OCI-LY7 (cell line): ENCODE measurements around the gene HES7. TPM values are rescaled to one million over a fixed set of nuclear protein-coding genes. Genes with fewer than 3 reads are reported as not detected.

Experiments used
- BruUV-seq: library from RNA; stranded (reverse); fragments of 400-500 nt; replicated peaks from 2 replicates; lab custom pipeline; 2021; lab: Mats Ljungman, UMichigan
- CTCF ChIA-PET: fragments of 300-600 bp; sonication (Branson Sonifier 250); formaldehyde crosslinking; loops from one replicate; lab custom pipeline; 2022; ENCODE audit warnings: antibody characterized with exemption; ENCODE audit not compliant: unreplicated experiment; lab: Charles Lee
- POLR2A ChIA-PET: fragments of 300-600 bp; sonication (Branson Sonifier 250); formaldehyde crosslinking; loops from one replicate; lab custom pipeline; 2022; ENCODE audit warnings: antibody characterized with exemption; lab: Charles Lee
- DNase-seq: peaks from one replicate; pipeline ENCODE4 v3.0.0-alpha.2; 2015; ENCODE audit warnings: low spot score
- H2AFZ ChIP-seq: fragments of 200-600 bp; sonication (generic), shearing (Covaris generic); 2 replicates; pipeline ENCODE4 v1.6.1; 2014; ENCODE audit warnings: mild to moderate bottlenecking, antibody characterized with exemption, low read length, moderate library complexity
- H3K27ac ChIP-seq: fragments of 200-600 bp; sonication (generic); 2 replicates; pipeline ENCODE4 v1.5.1; 2014; ENCODE audit warnings: mixed run types, low read depth, mild to moderate bottlenecking, moderate library complexity, low read length, inconsistent platforms; ENCODE audit not compliant: poor library complexity, severe bottlenecking
- H3K36me3 ChIP-seq: fragments of 200-600 bp; sonication (generic); 2 replicates; pipeline ENCODE4 v1.6.1; 2014; ENCODE audit warnings: mild to moderate bottlenecking, antibody characterized with exemption, low read length, moderate library complexity, mixed read lengths; ENCODE audit not compliant: insufficient read depth
- H3K4me1 ChIP-seq: fragments of 200-600 bp; sonication (generic); 2 replicates; pipeline ENCODE4 v1.5.1; 2014; ENCODE audit warnings: mild to moderate bottlenecking, low read length; ENCODE audit not compliant: insufficient read depth, poor library complexity, severe bottlenecking
- H3K4me2 ChIP-seq: fragments of 200-600 bp; sonication (generic); 2 replicates; pipeline ENCODE4 v1.6.1; 2014; ENCODE audit warnings: mild to moderate bottlenecking, low read length
- H3K4me3 ChIP-seq: fragments of 200-600 bp; sonication (generic); 2 replicates; pipeline ENCODE4 v1.5.1; 2014; ENCODE audit warnings: mild to moderate bottlenecking, low read depth, low read length; ENCODE audit not compliant: poor library complexity, severe bottlenecking
- H3K79me2 ChIP-seq: fragments of 200-600 bp; sonication (generic); 2 replicates; pipeline ENCODE4 v1.6.1; 2016; ENCODE audit warnings: low read depth, mild to moderate bottlenecking, low read length, moderate library complexity, mixed read lengths; ENCODE audit not compliant: insufficient read depth
- H3K9me2 ChIP-seq: fragments of 200-600 bp; sonication (generic); 2 replicates; pipeline ENCODE4 v1.6.1; 2016; ENCODE audit warnings: mild to moderate bottlenecking, low read length, mixed read lengths; ENCODE audit not compliant: insufficient read depth
- H3K9me3 ChIP-seq: fragments of 200-600 bp; sonication (generic); 2 replicates; pipeline ENCODE4 v1.6.1; 2014; ENCODE audit warnings: mild to moderate bottlenecking, mixed run types, low read length, mixed read lengths
- H4K20me1 ChIP-seq: fragments of 200-600 bp; sonication (generic); 2 replicates; pipeline ENCODE4 v1.6.1; 2014; ENCODE audit warnings: mild to moderate bottlenecking, antibody characterized with exemption, low read length, moderate library complexity, mixed read lengths; ENCODE audit not compliant: insufficient read depth
- CTCF ChIP-seq: fragments of 200-600 bp; sonication (generic); conservative IDR thresholded peaks from 2 replicates; pipeline ENCODE4 v1.5.1; 2014; ENCODE audit warnings: mild to moderate bottlenecking, antibody characterized with exemption, low read length, moderate library complexity, mixed read lengths
- EZH2phosphoT487 ChIP-seq: fragments of 200-600 bp; sonication (generic); IDR thresholded peaks from 2 replicates; pipeline ENCODE4 v1.6.1; 2018; ENCODE audit warnings: low read depth, borderline replicate concordance, mild to moderate bottlenecking, mixed run types, antibody characterized with exemption, low read length, moderate library complexity, mixed read lengths
- intact Hi-C: fragments of 100-400 bp; cut with micrococcal nuclease; formaldehyde crosslinking; loops from one replicate; pipeline ENCODE4 v1.10.0; 2022; ENCODE audit not compliant: unreplicated experiment
- total RNA-seq, 2 experiments: library from RNA; depleted of rRNA in 1 of 2; stranded (reverse); fragments of >200 nt in 1 of 2; shearing (Covaris generic) in 1 of 2; gene quantifications; 2 replicates each; pipeline ENCODE4 v1.2.3, GENCODE V29; 2014 to 2022

The HES7 gene
- total RNA-seq, 2 experiments from 2014 or later, result 0.44 to 5.8 TPM

GRCh38 chr17:8155231-8155995, 31.5 kb upstream of the HES7 start:
- H3K4me3 ChIP-seq, result peak overlapping the region; percentile 75
- TF ChIP-seq EZH2phosphoT487, result no peak
- TF ChIP-seq CTCF, result no peak
- DNase-seq, result no peak
- no peaks in the 10 kb centered on the region for H3K9me2 ChIP-seq
- peak overlapping the region; percentile 36 for H3K27ac ChIP-seq
- H3K4me1 ChIP-seq, result peaks cover 57% of the 10 kb centered on the region
- H4K20me1 ChIP-seq, result no peaks in the 10 kb centered on the region; the same call in 1 of the 2 replicates
- peaks cover 9% of the 10 kb centered on the region; the same call in 1 of the 2 replicates for H3K79me2 ChIP-seq
- ChIA-PET POLR2A (interaction anchor here (0.9 to 1.9 kb wide), 2 partner anchors 18 to 23 kb away, joined by 3 to 18 read pairs; no protein-coding TSS in a partner anchor), CTCF (no interaction called here)
- peaks cover 18% of the 10 kb centered on the region for H3K36me3 ChIP-seq
- no TSS peak for BruUV-seq
- H3K9me3 ChIP-seq, result no peaks in the 10 kb centered on the region
- H3K4me2 ChIP-seq, result peak overlapping the region; percentile 95
- intact Hi-C loops, result loop anchor here (10.0 kb wide), 1 partner anchor 321 kb away; the partner anchor contains the start of gene KDM6B
- no peak overlapping the region for H2AFZ ChIP-seq

GRCh38 chr17:8154608-8155155, 30.8 kb upstream of the HES7 start:
- ChIA-PET POLR2A (interaction anchor here (1.0 kb wide), 1 partner anchor 28 kb away, joined by 5 read pairs; no protein-coding TSS in a partner anchor), CTCF (no interaction called here)
- H3K79me2 ChIP-seq, result peaks cover 12% of the 10 kb centered on the region; the same call in 1 of the 2 replicates
- peaks cover 58% of the 10 kb centered on the region for H3K4me1 ChIP-seq
- H3K4me3 ChIP-seq, result peak overlapping the region; percentile 75
- DNase-seq, result no peak
- H3K4me2 ChIP-seq, result peak overlapping the region; percentile 95
- H3K9me2 ChIP-seq, result no peaks in the 10 kb centered on the region
- no peak overlapping the region; the same call in 1 of the 2 replicates for H2AFZ ChIP-seq
- TF ChIP-seq EZH2phosphoT487 (no peak), CTCF (no peak)
- no peak overlapping the region for H3K27ac ChIP-seq
- intact Hi-C loops, result loop anchor here (10.0 kb wide), 1 partner anchor 320 kb away; the partner anchor contains the start of gene KDM6B
- H4K20me1 ChIP-seq, result no peaks in the 10 kb centered on the region; the same call in 1 of the 2 replicates
- H3K9me3 ChIP-seq, result no peaks in the 10 kb centered on the region
- no TSS peak for BruUV-seq
- H3K36me3 ChIP-seq, result peaks cover 21% of the 10 kb centered on the region
